GM23248 (cell line): Measurements from ENCODE around the gene HTR3B. TPM values are rescaled to one million over a fixed set of nuclear protein-coding genes. Genes with fewer than 3 reads are reported as not detected.

Experiments used
- DNase-seq: peaks from one replicate; pipeline ENCODE4 v3.0.0-alpha.2; 2015
- H2AFZ ChIP-seq: fragments of 200-600 bp; sonication (generic); 2 replicates; pipeline ENCODE4 v1.6.1; 2016; ENCODE audit warnings: antibody characterized with exemption
- H3F3A ChIP-seq: fragments of 200-600 bp; sonication (generic); 2 replicates; pipeline ENCODE4 v1.6.1; 2016; ENCODE audit warnings: mild to moderate bottlenecking, antibody characterized with exemption, mixed run types; ENCODE audit not compliant: insufficient read depth
- H3K27ac ChIP-seq: fragments of 200-600 bp; sonication (generic); 2 replicates; pipeline ENCODE4 v1.5.1; 2016; ENCODE audit warnings: mild to moderate bottlenecking
- H3K27me3 ChIP-seq: fragments of 200-600 bp; sonication (generic); replicated peaks from 2 replicates; pipeline ENCODE4 v1.6.1; 2016; ENCODE audit warnings: mild to moderate bottlenecking; ENCODE audit not compliant: insufficient read depth
- H3K36me3 ChIP-seq: fragments of 200-600 bp; sonication (generic); 2 replicates; pipeline ENCODE4 v1.6.1; 2016; ENCODE audit warnings: low read depth, mild to moderate bottlenecking
- H3K4me1 ChIP-seq: fragments of 200-600 bp; sonication (generic); 2 replicates; pipeline ENCODE4 v1.6.1; 2016; ENCODE audit warnings: mild to moderate bottlenecking; ENCODE audit not compliant: insufficient read depth
- H3K4me2 ChIP-seq: fragments of 200-600 bp; sonication (generic); one replicate; pipeline ENCODE4 v1.6.1; 2016; ENCODE audit warnings: mild to moderate bottlenecking; ENCODE audit not compliant: unreplicated experiment
- H3K4me3 ChIP-seq: fragments of 200-600 bp; sonication (generic); 2 replicates; pipeline ENCODE4 v1.5.1; 2016; ENCODE audit warnings: mild to moderate bottlenecking
- H3K79me2 ChIP-seq: fragments of 200-600 bp; sonication (generic); 2 replicates; pipeline ENCODE4 v1.6.1; 2016; ENCODE audit warnings: mild to moderate bottlenecking; ENCODE audit not compliant: insufficient read depth
- H3K9ac ChIP-seq: fragments of 200-600 bp; sonication (generic); 2 replicates; pipeline ENCODE4 v1.6.1; 2016; ENCODE audit warnings: mild to moderate bottlenecking
- H3K9me2 ChIP-seq: fragments of 200-600 bp; sonication (generic); 2 replicates; pipeline ENCODE4 v1.6.1; 2016; ENCODE audit warnings: mixed run types, mild to moderate bottlenecking, moderate library complexity; ENCODE audit not compliant: insufficient read depth
- H3K9me3 ChIP-seq: fragments of 200-600 bp; sonication (generic); one replicate; pipeline ENCODE4 v1.6.1; 2017; ENCODE audit warnings: low read depth
- H4K20me1 ChIP-seq: fragments of 200-600 bp; sonication (generic); 2 replicates; pipeline ENCODE4 v1.6.0; 2016; ENCODE audit not compliant: insufficient read depth
- EZH2 ChIP-seq: fragments of 200-600 bp; sonication (generic); IDR thresholded peaks from 2 replicates; pipeline ENCODE4 v1.6.1; 2018; ENCODE audit warnings: antibody characterized with exemption, mild to moderate bottlenecking; ENCODE audit not compliant: insufficient read depth, poor library complexity, severe bottlenecking
- EZH2phosphoT487 ChIP-seq: fragments of 200-600 bp; sonication (generic); IDR thresholded peaks from 2 replicates; pipeline ENCODE4 v1.6.1; 2018; ENCODE audit warnings: antibody characterized with exemption, moderate library complexity, mild to moderate bottlenecking, low read depth; ENCODE audit not compliant: insufficient read depth
- WGBS, 2 experiments: methylation state at CpG; one replicate each; pipeline ENCODE4 v1.1.6; 2015 to 2017; ENCODE audit warnings: low lambda C conversion rate in 2 of 2, low coverage in 1 of 2; ENCODE audit errors: missing lambda C conversion rate in 2 of 2; 5-methylcytosine and 5-hydroxymethylcytosine counted together
- in situ Hi-C: fragments of 300-500 bp; cut with MboI; formaldehyde crosslinking; loops from 2 replicates; pipeline ENCODE4 v1.15.0; 2020
- polyA plus RNA-seq: library from polyadenylated mRNA; unstranded; fragments of >200 nt; fragmentation: Nextera tagmentation; extraction: Ambion mirVana; gene quantifications from 2 replicates; pipeline ENCODE4 v1.2.1, GENCODE V29; 2016
- total RNA-seq: library from RNA; depleted of rRNA; stranded (reverse); fragments of >200 nt; shearing (Covaris generic); gene quantifications from 2 replicates; pipeline ENCODE4 v1.2.3, GENCODE V29; 2014

Gene HTR3B
- total and polyA plus RNA-seq, 2 experiments from 2014 or later, result not detected

DNA sequence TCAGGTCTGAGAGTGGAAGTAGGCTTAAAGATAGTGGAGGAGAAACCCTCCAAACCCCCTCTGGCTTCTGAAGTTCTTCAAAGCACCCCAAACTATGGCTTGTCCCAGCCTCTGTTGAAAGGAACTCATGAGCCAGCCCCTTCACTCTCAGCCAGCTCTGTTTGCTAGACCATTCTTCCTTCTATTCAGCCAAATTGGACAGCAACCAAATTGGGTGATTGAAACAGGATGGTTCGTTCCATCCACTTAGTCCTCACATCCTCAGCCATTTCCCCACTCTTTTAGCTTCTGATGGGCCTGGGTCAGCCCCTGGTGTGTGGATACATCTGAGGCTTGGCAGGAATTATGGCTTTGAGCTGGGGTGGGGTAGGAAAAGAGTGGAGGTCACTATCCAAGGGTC, 74.8 kb downstream of the HTR3B start:
- Histone ChIP-seq H3K9me3 (no peaks in the 10 kb centered on the region), H3K9me2 (no peaks in the 10 kb centered on the region), H3K36me3 (no peaks in the 10 kb centered on the region), H4K20me1 (no peaks in the 10 kb centered on the region), H3K4me2 (no peak overlapping the region), H2AFZ (no peak overlapping the region), H3K27ac (no peak overlapping the region), H3F3A (no peaks in the 10 kb centered on the region), H3K79me2 (no peaks in the 10 kb centered on the region), H3K4me1 (no peaks in the 10 kb centered on the region), H3K27me3 (0 out of 2 replicates have a peak, but pooled peaks cover 15% of the 10 kb centered on the region), H3K9ac (no peak overlapping the region), H3K4me3 (no peak overlapping the region)
- WGBS, 2 experiments, result 0% methylated on average over 1 of the region's 1 CpG
- in situ Hi-C loops, result no loop called here
- TF ChIP-seq EZH2 (no peak), EZH2phosphoT487 (no peak)
- no peak for DNase-seq

DNA sequence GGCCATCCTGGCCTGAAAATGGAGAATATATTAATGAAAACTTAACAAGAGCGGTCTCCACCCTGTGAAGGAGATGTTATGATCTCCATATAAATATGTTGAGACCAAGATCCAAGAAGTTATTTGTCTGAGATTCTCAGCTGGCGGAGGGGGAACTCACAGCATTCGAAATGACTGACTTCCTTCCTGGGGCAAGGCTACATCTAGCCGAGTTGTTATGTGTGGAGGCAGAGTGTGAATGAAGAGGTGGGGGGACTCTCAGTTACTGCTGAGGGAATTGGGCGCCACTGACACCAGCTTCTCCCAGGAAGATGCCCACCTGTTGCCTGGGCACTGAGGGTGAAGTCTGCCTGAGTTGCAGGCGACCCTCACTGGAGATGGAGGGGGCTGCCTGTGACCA, 76.2 kb downstream of the HTR3B start:
- no peak for DNase-seq
- no peak overlapping the region for H3K9ac ChIP-seq
- no peaks in the 10 kb centered on the region for H3K79me2 ChIP-seq
- H3F3A ChIP-seq, result no peaks in the 10 kb centered on the region
- no peaks in the 10 kb centered on the region for H4K20me1 ChIP-seq
- H3K27ac ChIP-seq, result no peak overlapping the region
- no peak overlapping the region for H3K4me2 ChIP-seq
- H3K27me3 ChIP-seq, result peaks cover 16% of the 10 kb centered on the region; the same call in 1 of the 2 replicates
- H3K4me3 ChIP-seq, result no peak overlapping the region
- no peak overlapping the region for H2AFZ ChIP-seq
- in situ Hi-C loops, result no loop called here
- WGBS, 2 experiments, result 40 to 52% methylated on average over 5 to 6 of the region's 6 CpGs
- TF ChIP-seq EZH2phosphoT487, result no peak
- TF ChIP-seq EZH2, result no peak
- no peaks in the 10 kb centered on the region for H3K9me3 ChIP-seq
- H3K9me2 ChIP-seq, result no peaks in the 10 kb centered on the region
- H3K4me1 ChIP-seq, result no peaks in the 10 kb centered on the region
- no peaks in the 10 kb centered on the region for H3K36me3 ChIP-seq

DNA sequence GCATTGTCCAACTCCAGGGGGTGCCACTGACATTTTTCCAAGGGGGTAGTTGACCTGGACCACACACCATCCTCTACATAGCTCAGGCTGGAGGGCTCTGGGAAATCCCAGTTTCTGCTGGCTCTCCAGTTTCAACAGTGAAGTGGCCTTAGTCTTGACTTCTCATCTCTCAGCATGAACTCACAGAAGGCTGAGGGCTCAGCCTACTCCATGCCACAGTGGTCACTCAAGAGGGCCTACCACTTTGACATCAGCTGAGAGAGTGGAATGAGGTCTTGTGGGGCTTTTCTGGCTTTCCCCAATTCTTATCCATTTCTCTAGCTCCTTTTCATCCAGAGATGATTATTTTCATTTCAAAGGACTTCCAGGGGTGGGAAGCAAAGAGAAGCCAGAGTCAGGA, 77.7 kb downstream of the HTR3B start:
- no peak overlapping the region for H2AFZ ChIP-seq
- H4K20me1 ChIP-seq, result no peaks in the 10 kb centered on the region
- H3K27ac ChIP-seq, result no peak overlapping the region
- no peaks in the 10 kb centered on the region for H3K9me2 ChIP-seq
- no peak overlapping the region for H3K4me3 ChIP-seq
- no peaks in the 10 kb centered on the region for H3K9me3 ChIP-seq
- DNase-seq, result no peak
- peaks cover 16% of the 10 kb centered on the region; the same call in 1 of the 2 replicates for H3K27me3 ChIP-seq
- no peak overlapping the region for H3K9ac ChIP-seq
- H3K4me1 ChIP-seq, result no peaks in the 10 kb centered on the region
- in situ Hi-C loops, result no loop called here
- TF ChIP-seq EZH2 (no peak), EZH2phosphoT487 (no peak)
- no peaks in the 10 kb centered on the region for H3K79me2 ChIP-seq
- H3F3A ChIP-seq, result no peaks in the 10 kb centered on the region
- H3K36me3 ChIP-seq, result no peaks in the 10 kb centered on the region
- H3K4me2 ChIP-seq, result no peak overlapping the region

DNA sequence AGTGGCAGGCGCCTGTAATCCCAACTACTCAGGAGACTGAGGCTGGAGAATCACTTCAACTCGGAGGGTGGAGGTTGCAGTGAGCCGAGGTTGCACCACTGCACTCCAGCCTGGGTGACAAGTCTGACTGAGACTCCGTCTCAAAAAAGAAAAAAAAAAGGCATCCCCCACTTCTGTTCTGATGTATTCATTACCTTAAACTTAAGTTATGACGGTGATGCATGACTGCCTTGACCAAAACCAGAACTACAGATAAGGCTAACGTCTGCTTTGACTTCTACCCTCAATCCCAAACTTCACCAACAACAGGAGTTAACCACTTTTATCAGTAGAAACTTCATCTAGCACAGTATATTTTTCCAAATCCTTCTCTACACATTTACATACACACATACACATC, 80.2 kb downstream of the HTR3B start:
- no peak overlapping the region for H3K4me3 ChIP-seq
- no peaks in the 10 kb centered on the region for H3F3A ChIP-seq
- DNase-seq, result no peak
- no peak overlapping the region for H2AFZ ChIP-seq
- H3K27ac ChIP-seq, result no peak overlapping the region
- no peak overlapping the region for H3K4me2 ChIP-seq
- H4K20me1 ChIP-seq, result no peaks in the 10 kb centered on the region
- TF ChIP-seq EZH2phosphoT487 (no peak), EZH2 (no peak)
- no peak overlapping the region for H3K9ac ChIP-seq
- H3K9me2 ChIP-seq, result no peaks in the 10 kb centered on the region
- H3K4me1 ChIP-seq, result no peaks in the 10 kb centered on the region
- H3K27me3 ChIP-seq, result peaks cover 11% of the 10 kb centered on the region; the same call in 1 of the 2 replicates
- no peaks in the 10 kb centered on the region for H3K36me3 ChIP-seq
- H3K9me3 ChIP-seq, result no peaks in the 10 kb centered on the region
- 20 to 27% methylated on average over 6 of the region's 6 CpGs for WGBS, 2 experiments
- in situ Hi-C loops, result no loop called here
- H3K79me2 ChIP-seq, result no peaks in the 10 kb centered on the region

DNA sequence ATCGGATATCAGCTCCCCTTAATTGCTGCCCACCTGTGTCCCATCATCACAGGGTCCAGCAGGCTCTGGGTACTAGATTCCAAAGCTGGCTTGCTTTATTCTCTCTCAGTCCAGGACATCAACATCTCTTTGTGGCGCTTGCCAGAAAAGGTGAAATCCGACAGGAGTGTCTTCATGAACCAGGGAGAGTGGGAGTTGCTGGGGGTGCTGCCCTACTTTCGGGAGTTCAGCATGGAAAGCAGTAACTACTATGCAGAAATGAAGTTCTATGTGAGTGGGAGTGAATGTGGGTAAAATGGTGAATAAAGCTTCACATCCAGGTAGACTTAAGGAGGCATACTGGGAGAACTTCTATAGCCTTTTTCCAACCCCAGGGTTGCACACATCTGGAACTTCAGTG, 81.3 kb downstream of the HTR3B start:
- Histone ChIP-seq H3F3A (no peaks in the 10 kb centered on the region), H2AFZ (no peak overlapping the region), H3K4me1 (no peaks in the 10 kb centered on the region), H3K36me3 (no peaks in the 10 kb centered on the region), H3K9me3 (no peaks in the 10 kb centered on the region), H3K9ac (no peak overlapping the region), H3K27me3 (peaks cover 11% of the 10 kb centered on the region; the same call in 1 of the 2 replicates), H3K4me3 (no peak overlapping the region), H3K79me2 (no peaks in the 10 kb centered on the region), H4K20me1 (no peaks in the 10 kb centered on the region), H3K9me2 (no peaks in the 10 kb centered on the region), H3K4me2 (no peak overlapping the region), H3K27ac (no peak overlapping the region)
- in situ Hi-C loops, result no loop called here
- DNase-seq, result no peak
- TF ChIP-seq EZH2, result no peak
- TF ChIP-seq EZH2phosphoT487, result no peak
- WGBS, 2 experiments, result 31 to 32% methylated on average over 4 of the region's 4 CpGs
